ENCODE results near the gene GTF2A1. TPM values are rescaled to one million over a fixed set of nuclear protein-coding genes. Genes with fewer than 3 reads are reported as not detected.
"Not testable (repeated sequence)": the region's sequence is repeated elsewhere in the genome, so short reads cannot be mapped to it uniquely, and the experiment has no call there.

The GTF2A1 gene
- total RNA-seq, 1 donor from 2014 or later = 14.6 TPM

DNA sequence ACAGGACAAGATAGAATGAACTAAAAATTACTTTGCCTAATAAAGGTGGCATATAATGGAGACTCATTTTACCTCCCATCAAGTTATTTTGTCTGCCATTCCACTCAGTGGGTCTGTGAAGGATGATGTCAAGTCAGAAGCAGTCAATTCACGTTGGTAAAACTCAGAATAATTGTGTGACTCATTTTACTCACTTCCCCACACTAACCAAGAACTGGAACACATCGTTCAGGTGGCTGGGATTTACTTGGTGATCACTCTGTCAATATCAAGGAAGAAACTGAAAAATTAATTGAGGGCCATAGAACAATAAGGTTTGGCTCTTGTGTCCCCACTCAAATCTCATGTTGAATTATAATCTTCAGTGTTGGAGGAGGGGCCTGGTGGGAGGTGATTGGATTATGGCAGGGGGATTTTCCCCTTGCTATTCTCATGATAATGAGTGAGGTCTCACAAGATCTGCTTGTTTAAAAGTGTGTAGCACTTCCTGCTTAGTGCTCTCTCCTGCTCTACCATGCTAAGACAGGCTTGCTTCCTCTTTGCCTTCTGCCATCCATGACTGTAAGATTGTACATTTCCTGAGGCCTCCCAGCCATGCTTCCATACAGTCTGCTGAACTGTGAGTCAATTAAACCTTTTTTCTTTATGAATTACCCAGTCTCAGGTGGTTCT, 35.7 kb upstream of the GTF2A1 start:
- H3K9ac ChIP-seq (ENCODE audit: low read depth in 1 of 3, low read length in 3 of 3) = no peak overlapping the region

DNA sequence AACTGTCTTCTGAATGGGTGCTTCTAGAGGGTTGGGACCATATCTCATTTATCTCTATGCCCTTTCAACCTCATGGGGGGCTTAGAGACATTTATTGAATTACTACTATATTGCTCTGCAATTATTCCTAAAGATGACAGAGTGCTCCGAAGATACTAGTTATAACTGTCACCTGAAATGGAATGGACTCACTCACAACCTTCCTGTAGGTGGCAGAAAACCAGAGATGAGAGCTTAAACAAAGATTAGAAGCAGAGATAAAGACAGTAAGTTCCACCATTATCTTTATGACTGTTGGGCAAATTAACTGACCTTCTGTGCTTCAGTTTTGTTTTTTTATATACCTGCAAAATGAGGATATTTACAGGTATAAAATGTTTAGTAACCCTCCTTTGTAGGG, 31.5 kb upstream of the GTF2A1 start:
- Histone ChIP-seq H3K9me3 (ENCODE audit: control insufficient read depth in 3 of 3, low read length in 3 of 3) (no peaks in the 10 kb centered on the region), H3K27ac (ENCODE audit: low read depth, low read length) (no peak overlapping the region), H3K9ac (ENCODE audit: low read depth in 1 of 3, low read length in 3 of 3) (no peak overlapping the region), H3K4me3 (ENCODE audit: low read length in 3 of 3) (no peak overlapping the region), H3K4me1 (ENCODE audit: control insufficient read depth in 3 of 3, insufficient read depth in 3 of 3, low read length in 3 of 3) (peaks cover under 1 to 6% (median 6%) of the 10 kb centered on the region in 3 donors), H3K27me3 (ENCODE audit: control insufficient read depth in 3 of 3, insufficient read depth in 3 of 3, low read length in 3 of 3) (no peaks in the 10 kb centered on the region), H3K36me3 (ENCODE audit: control insufficient read depth in 3 of 3, insufficient read depth in 3 of 3, low read length in 3 of 3) (no peaks in the 10 kb centered on the region)

More for the DNA sequence above, 35.7 kb upstream of the GTF2A1 start:
- H3K4me1 ChIP-seq (ENCODE audit: control insufficient read depth in 3 of 3, insufficient read depth in 3 of 3, low read length in 3 of 3) = no peaks in the 10 kb centered on the region
- H3K27ac ChIP-seq (ENCODE audit: low read depth, low read length) = no peak overlapping the region
- no peaks in the 10 kb centered on the region for H3K27me3 ChIP-seq (ENCODE audit: control insufficient read depth in 3 of 3, insufficient read depth in 3 of 3, low read length in 3 of 3)
- H3K9me3 ChIP-seq (ENCODE audit: control insufficient read depth in 3 of 3, low read length in 3 of 3) = no peaks in the 10 kb centered on the region
- H3K4me3 ChIP-seq (ENCODE audit: low read length in 3 of 3) = no peak overlapping the region
- peaks cover 0 to 3% (median 0%) of the 10 kb centered on the region in 3 donors for H3K36me3 ChIP-seq (ENCODE audit: control insufficient read depth in 3 of 3, insufficient read depth in 3 of 3, low read length in 3 of 3)

DNA sequence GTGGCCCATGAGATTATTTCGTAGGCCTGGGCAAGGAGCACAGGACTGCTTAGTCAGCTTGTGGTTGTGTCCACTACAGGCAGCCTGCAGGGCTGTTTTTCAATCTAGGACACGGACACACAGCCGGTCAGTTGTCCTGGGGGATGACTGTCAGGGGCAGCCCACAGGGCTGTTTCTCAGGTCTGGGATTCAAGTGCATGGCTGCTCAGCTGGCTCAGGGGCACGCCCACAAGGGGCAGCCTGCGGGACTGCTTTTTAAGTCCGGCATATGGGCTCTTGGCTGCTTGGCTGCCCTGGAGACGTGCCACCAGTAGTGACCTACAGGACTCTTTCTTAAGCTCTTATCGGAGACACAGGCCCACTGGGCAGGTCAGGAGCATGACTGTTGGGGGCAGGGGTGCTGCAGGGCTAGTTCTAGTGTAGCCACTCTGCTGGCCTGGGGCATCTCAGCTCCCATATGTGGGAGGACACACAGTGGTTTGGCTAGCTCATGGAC, 26.6 kb upstream of the GTF2A1 start:
- peaks cover 4 to 8% (median 8%) of the 10 kb centered on the region in 3 donors for H3K4me1 ChIP-seq (ENCODE audit: control insufficient read depth in 3 of 3, insufficient read depth in 3 of 3, low read length in 3 of 3)
- no peaks in the 10 kb centered on the region for H3K9me3 ChIP-seq (ENCODE audit: control insufficient read depth in 3 of 3, low read length in 3 of 3)
- no peak overlapping the region for H3K4me3 ChIP-seq (ENCODE audit: low read length in 3 of 3)
- no peak overlapping the region for H3K27ac ChIP-seq (ENCODE audit: low read depth, low read length)
- no peak overlapping the region for H3K9ac ChIP-seq (ENCODE audit: low read depth in 1 of 3, low read length in 3 of 3)
- no peaks in the 10 kb centered on the region for H3K36me3 ChIP-seq (ENCODE audit: control insufficient read depth in 3 of 3, insufficient read depth in 3 of 3, low read length in 3 of 3)
- H3K27me3 ChIP-seq (ENCODE audit: control insufficient read depth in 3 of 3, insufficient read depth in 3 of 3, low read length in 3 of 3) = peaks cover 0 to 3% (median 0%) of the 10 kb centered on the region in 3 donors

DNA sequence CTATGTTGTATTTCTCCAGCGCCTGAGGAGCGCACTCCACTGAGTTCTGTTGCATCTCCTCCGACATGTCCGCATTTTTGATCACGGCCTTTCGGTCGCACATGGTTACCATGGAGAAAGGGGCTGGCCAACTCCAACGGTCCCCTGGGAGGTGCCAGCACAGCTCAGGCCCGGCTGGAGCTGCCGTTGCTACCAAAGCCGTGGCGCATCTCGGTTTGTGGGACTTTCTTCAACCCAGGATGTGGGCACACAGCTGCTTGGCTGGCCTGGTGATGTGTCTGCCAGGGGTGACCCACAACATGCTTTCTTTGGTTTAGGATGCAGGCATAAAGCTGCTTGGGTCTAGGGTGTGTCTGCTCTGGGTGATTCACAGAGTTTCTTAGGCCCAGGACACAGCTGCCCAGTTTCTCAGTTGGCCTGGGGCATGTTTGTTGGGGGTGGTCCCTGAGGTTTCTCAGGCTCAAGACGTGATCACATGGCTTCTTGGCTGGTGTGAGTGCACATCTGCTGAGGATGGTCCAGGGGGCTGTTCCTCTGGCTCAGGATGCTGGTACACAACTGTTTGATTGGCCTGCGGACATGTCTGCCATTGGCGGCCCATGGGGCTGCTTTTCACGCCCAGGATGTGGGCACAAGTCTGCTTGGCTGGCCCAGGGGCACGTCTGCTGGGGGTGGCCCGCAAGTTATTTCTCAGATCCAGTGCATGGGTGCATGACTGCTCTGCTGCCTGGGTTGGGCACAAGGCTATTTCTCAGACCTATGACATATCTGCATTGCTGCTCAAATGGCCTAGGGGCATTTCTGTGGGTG, 25.9 kb upstream of the GTF2A1 start:
- H3K36me3 ChIP-seq (ENCODE audit: control insufficient read depth in 3 of 3, insufficient read depth in 3 of 3, low read length in 3 of 3) = no peaks in the 10 kb centered on the region
- no peak overlapping the region for H3K4me3 ChIP-seq (ENCODE audit: low read length in 3 of 3)
- H3K27ac ChIP-seq (ENCODE audit: low read depth, low read length) = no peak overlapping the region
- no peaks in the 10 kb centered on the region for H3K9me3 ChIP-seq (ENCODE audit: control insufficient read depth in 3 of 3, low read length in 3 of 3)
- no peak overlapping the region for H3K9ac ChIP-seq (ENCODE audit: low read depth in 1 of 3, low read length in 3 of 3)
- H3K4me1 ChIP-seq (ENCODE audit: control insufficient read depth in 3 of 3, insufficient read depth in 3 of 3, low read length in 3 of 3) = peaks cover 4 to 8% (median 8%) of the 10 kb centered on the region in 3 donors
- H3K27me3 ChIP-seq (ENCODE audit: control insufficient read depth in 3 of 3, insufficient read depth in 3 of 3, low read length in 3 of 3) = peaks cover 0 to 3% (median 0%) of the 10 kb centered on the region in 3 donors

DNA sequence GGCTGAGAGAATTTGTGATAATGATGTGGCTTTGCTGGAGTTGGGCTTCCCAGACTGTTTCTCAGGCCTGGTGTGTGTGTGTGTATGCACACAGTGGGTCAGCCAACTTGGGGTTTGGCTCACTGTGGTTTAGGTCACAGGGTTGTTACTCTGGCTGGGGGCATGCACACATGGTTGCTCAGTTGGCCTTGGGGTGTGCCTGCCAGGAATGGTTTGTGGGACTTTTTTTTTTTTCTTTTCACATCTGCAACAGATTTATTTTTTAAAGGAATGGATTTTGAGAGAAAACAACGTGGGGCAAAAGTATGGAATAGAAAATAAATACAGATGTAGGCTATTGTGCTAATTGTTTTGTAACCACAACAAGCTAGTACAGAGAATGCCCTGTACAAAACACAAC, 25.0 kb upstream of the GTF2A1 start:
- Histone ChIP-seq H3K36me3 (ENCODE audit: control insufficient read depth in 3 of 3, insufficient read depth in 3 of 3, low read length in 3 of 3) (no peaks in the 10 kb centered on the region), H3K27me3 (ENCODE audit: control insufficient read depth in 3 of 3, insufficient read depth in 3 of 3, low read length in 3 of 3) (peaks cover 0 to 3% (median 0%) of the 10 kb centered on the region in 3 donors), H3K27ac (ENCODE audit: low read depth, low read length) (no peak overlapping the region), H3K9ac (ENCODE audit: low read depth in 1 of 3, low read length in 3 of 3) (no peak overlapping the region), H3K9me3 (ENCODE audit: control insufficient read depth in 3 of 3, low read length in 3 of 3) (no peaks in the 10 kb centered on the region), H3K4me3 (ENCODE audit: low read length in 3 of 3) (no peak overlapping the region), H3K4me1 (ENCODE audit: control insufficient read depth in 3 of 3, insufficient read depth in 3 of 3, low read length in 3 of 3) (peaks cover 4 to 8% (median 8%) of the 10 kb centered on the region in 3 donors)

DNA sequence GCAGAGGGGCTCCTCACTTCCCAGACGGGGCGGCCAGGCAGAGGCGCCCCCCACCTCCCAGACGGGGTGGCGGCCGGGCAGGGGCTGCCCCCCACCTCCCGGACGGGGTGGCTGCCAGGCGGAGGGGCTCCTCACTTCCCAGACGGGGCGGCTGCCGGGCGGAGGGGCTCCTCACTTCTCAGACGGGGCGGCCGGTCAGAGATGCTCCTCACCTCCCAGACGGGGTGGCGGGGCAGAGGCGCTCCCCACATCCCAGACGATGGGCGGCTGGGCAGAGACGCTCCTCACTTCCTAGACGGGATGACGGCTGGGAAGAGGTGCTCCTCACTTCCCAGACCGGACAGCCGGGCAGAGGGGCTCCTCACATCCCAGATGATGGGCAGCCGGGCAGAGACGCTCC, 23.7 kb upstream of the GTF2A1 start:
- H3K9me3 ChIP-seq (ENCODE audit: control insufficient read depth in 3 of 3, low read length in 3 of 3); H3K27me3 ChIP-seq (ENCODE audit: control insufficient read depth in 3 of 3, insufficient read depth in 3 of 3, low read length in 3 of 3); H3K9ac ChIP-seq (ENCODE audit: low read depth in 1 of 3, low read length in 3 of 3); H3K36me3 ChIP-seq (ENCODE audit: control insufficient read depth in 3 of 3, insufficient read depth in 3 of 3, low read length in 3 of 3); H3K4me1 ChIP-seq (ENCODE audit: control insufficient read depth in 3 of 3, insufficient read depth in 3 of 3, low read length in 3 of 3); H3K4me3 ChIP-seq (ENCODE audit: low read length in 3 of 3); H3K27ac ChIP-seq (ENCODE audit: low read depth, low read length): not testable (repeated sequence)

DNA sequence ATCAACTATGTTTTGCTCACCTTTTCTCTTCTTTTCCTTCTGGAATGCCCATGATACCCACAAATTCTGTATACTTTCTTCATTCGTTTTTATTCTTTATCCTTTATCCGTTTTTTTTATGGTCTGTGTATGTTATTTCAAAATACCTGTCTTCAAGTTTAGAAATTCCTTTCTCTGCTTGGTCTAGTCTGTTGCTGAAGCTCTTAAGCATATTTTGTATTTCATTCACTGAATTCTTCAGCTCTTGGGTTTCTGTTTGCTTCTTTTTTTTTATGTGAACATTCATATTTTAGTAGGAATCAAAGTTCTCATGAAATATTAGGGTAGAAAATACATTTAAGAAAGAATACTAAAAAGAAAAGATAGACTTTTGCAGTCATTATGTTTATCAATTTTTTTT, 22.7 kb upstream of the GTF2A1 start:
- H3K4me1 ChIP-seq (ENCODE audit: control insufficient read depth in 3 of 3, insufficient read depth in 3 of 3, low read length in 3 of 3) = peaks cover 4 to 8% (median 8%) of the 10 kb centered on the region in 3 donors
- no peak overlapping the region for H3K27ac ChIP-seq (ENCODE audit: low read depth, low read length)
- H3K36me3 ChIP-seq (ENCODE audit: control insufficient read depth in 3 of 3, insufficient read depth in 3 of 3, low read length in 3 of 3) = no peaks in the 10 kb centered on the region
- no peak overlapping the region for H3K4me3 ChIP-seq (ENCODE audit: low read length in 3 of 3)
- no peaks in the 10 kb centered on the region for H3K9me3 ChIP-seq (ENCODE audit: control insufficient read depth in 3 of 3, low read length in 3 of 3)
- peaks cover 0 to 3% (median 0%) of the 10 kb centered on the region in 3 donors for H3K27me3 ChIP-seq (ENCODE audit: control insufficient read depth in 3 of 3, insufficient read depth in 3 of 3, low read length in 3 of 3)
- no peak overlapping the region for H3K9ac ChIP-seq (ENCODE audit: low read depth in 1 of 3, low read length in 3 of 3)

DNA sequence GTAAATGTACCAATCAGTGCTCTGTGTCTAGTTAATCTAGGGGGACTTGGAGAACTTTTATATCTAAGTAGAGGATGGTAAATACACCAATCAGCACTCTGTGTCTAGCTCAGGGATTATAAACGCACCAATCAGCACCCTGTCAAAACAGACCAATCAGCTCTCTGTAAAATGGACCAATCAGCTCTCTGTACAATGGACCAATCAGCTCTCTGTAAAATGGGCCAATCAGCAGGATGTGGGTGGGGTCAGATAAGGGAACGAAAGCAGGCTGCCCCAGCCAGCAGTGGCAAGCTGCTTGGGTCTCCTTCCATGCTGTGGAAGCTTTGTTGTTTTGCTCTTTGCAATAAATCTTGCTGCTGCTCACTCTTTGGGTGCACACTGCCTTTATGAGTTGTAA, 16.1 kb upstream of the GTF2A1 start:
- H3K9me3 ChIP-seq (ENCODE audit: control insufficient read depth in 3 of 3, low read length in 3 of 3); H3K9ac ChIP-seq (ENCODE audit: low read depth in 1 of 3, low read length in 3 of 3); H3K4me3 ChIP-seq (ENCODE audit: low read length in 3 of 3); H3K27me3 ChIP-seq (ENCODE audit: control insufficient read depth in 3 of 3, insufficient read depth in 3 of 3, low read length in 3 of 3); H3K27ac ChIP-seq (ENCODE audit: low read depth, low read length); H3K36me3 ChIP-seq (ENCODE audit: control insufficient read depth in 3 of 3, insufficient read depth in 3 of 3, low read length in 3 of 3); H3K4me1 ChIP-seq (ENCODE audit: control insufficient read depth in 3 of 3, insufficient read depth in 3 of 3, low read length in 3 of 3): not testable (repeated sequence)

DNA sequence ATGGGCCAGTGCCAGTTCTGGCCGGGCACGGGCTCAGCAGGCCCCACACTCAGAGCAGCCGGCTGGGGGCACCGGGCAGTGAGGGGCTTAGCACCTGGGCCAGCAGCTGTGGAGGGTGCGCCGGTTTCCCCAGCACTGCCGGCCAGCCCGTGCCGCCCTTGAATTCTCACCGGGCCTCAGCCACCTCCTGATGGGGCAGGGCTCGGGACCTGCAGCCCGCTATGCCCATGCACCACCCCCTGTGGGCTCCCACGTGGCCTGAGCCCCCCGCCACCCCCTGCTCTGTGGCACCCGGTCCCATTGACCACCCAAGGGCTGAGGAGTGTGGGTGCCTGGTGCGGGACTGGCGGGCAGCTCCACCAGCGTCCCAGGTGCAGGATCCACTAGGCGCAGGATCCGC, 15.4 kb upstream of the GTF2A1 start:
- no peak overlapping the region for H3K27ac ChIP-seq (ENCODE audit: low read depth, low read length)

DNA sequence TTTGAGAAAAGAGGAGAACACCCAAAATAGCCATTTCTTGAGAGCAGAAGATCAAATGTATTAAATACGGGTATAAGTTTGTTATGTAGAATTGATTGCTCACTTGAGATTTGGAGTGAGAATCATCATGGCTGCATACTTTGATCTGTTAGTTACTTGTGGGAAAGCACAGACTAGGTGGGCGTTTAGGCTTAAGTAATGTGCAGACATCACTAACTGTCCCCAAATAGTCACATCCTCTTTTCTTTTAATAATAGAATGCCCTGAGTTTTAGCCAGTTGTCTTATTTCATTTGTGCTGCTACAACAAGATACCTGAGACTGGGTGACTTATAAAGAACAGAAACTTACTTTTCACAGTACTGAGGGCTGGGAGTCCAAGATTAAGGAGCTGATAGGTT, 14.3 kb upstream of the GTF2A1 start:
- Histone ChIP-seq H3K27me3 (ENCODE audit: control insufficient read depth in 3 of 3, insufficient read depth in 3 of 3, low read length in 3 of 3) (no peaks in the 10 kb centered on the region), H3K27ac (ENCODE audit: low read depth, low read length) (no peak overlapping the region), H3K4me1 (ENCODE audit: control insufficient read depth in 3 of 3, insufficient read depth in 3 of 3, low read length in 3 of 3) (no peaks in the 10 kb centered on the region), H3K9me3 (ENCODE audit: control insufficient read depth in 3 of 3, low read length in 3 of 3) (no peaks in the 10 kb centered on the region), H3K9ac (ENCODE audit: low read depth in 1 of 3, low read length in 3 of 3) (no peak overlapping the region), H3K4me3 (ENCODE audit: low read length in 3 of 3) (no peak overlapping the region), H3K36me3 (ENCODE audit: control insufficient read depth in 3 of 3, insufficient read depth in 3 of 3, low read length in 3 of 3) (no peaks in the 10 kb centered on the region)

More for the DNA sequence above, 15.4 kb upstream of the GTF2A1 start:
- no peaks in the 10 kb centered on the region for H3K27me3 ChIP-seq (ENCODE audit: control insufficient read depth in 3 of 3, insufficient read depth in 3 of 3, low read length in 3 of 3)
- H3K9ac ChIP-seq (ENCODE audit: low read depth in 1 of 3, low read length in 3 of 3) = no peak overlapping the region
- no peak overlapping the region for H3K4me3 ChIP-seq (ENCODE audit: low read length in 3 of 3)
- no peaks in the 10 kb centered on the region for H3K9me3 ChIP-seq (ENCODE audit: control insufficient read depth in 3 of 3, low read length in 3 of 3)
- no peaks in the 10 kb centered on the region for H3K4me1 ChIP-seq (ENCODE audit: control insufficient read depth in 3 of 3, insufficient read depth in 3 of 3, low read length in 3 of 3)
- H3K36me3 ChIP-seq (ENCODE audit: control insufficient read depth in 3 of 3, insufficient read depth in 3 of 3, low read length in 3 of 3) = no peaks in the 10 kb centered on the region

Measured in skeletal muscle tissue (tissue), 4 donors.